ENCODE data around the gene ADGRD1.

Gene ADGRD1

DNA sequence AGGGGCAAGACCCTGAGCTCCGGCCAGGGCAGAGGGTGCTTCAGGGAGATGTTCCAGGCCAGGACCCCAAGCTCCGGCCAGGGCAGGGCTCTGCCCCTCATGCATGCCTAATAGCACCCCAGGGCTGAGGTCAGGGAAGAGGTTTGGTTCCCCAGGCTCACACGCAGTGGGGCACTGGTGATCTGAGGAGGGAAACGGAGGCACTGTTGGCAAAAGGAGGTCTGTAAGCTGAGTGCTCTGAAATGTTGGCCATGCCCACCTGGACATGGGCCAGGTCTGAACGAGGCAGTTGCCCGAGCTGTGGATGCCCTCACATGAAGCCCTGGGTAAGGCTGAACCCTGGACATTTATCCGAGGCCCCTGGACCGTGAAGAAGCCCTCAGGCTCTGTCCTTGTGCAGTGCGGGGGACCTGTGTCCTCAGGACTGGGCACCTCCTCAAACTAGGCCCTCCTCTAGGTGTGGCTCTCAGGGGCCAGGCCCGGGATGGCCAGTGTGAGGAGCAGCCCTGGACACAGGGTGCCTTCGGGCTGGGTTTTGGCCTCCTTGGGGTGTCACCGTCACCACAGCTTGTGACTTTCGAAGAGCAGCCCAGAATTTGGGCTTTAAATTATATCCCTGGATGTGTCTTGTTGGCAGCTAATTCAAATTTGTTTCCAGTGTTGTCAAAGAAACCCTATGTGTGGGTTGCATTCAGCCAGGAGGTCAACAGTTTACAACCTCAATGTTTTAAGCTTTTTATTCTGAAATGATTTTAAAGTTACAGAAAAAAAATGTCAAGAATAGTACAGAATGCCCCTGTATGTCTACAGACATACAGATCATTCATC, 66.8 kb downstream of the ADGRD1 start:
- no peaks in the 10 kb centered on the region for H4K20me1 ChIP-seq (ENCODE audit: control insufficient read depth, insufficient read depth, low read depth, low read length)
- H3K9me2 ChIP-seq (replicated peaks; ENCODE audit: control insufficient read depth, low read length), result no peaks in the 10 kb centered on the region
- no peaks in the 10 kb centered on the region for H3F3A ChIP-seq (ENCODE audit: control insufficient read depth, insufficient read depth)
- H3K27me3 ChIP-seq (ENCODE audit: control insufficient read depth, low read length), result no peaks in the 10 kb centered on the region
- no peaks in the 10 kb centered on the region for H3K36me3 ChIP-seq (ENCODE audit: control insufficient read depth, low read length)
- no peak overlapping the region for H3K4me2 ChIP-seq (ENCODE audit: low read length)
- no peak overlapping the region for H3K27ac ChIP-seq (ENCODE audit: low read depth, low read length)
- TF ChIP-seq CTCF (IDR thresholded peaks at IDR 0.05; ENCODE audit: low read depth, low read length, poor library complexity, severe bottlenecking) (no peak), EZH2phosphoT487 (IDR thresholded peaks at IDR 0.05; ENCODE audit: borderline replicate concordance, low read length) (no peak)
- no peaks in the 10 kb centered on the region for H3K9me3 ChIP-seq (ENCODE audit: control insufficient read depth, insufficient read depth, low read length)
- no peaks in the 10 kb centered on the region for H3K4me1 ChIP-seq (ENCODE audit: control insufficient read depth, low read length)
- no peak overlapping the region for H3K4me3 ChIP-seq (ENCODE audit: low read length)
- no peaks in the 10 kb centered on the region for H3K79me2 ChIP-seq (ENCODE audit: control insufficient read depth, low read length)

GRCh38 chr12:131021154-131021541, 67.4 kb downstream of the ADGRD1 start:
- no peaks in the 10 kb centered on the region for H3K4me1 ChIP-seq (ENCODE audit: control insufficient read depth, low read length)
- TF ChIP-seq CTCF (IDR thresholded peaks at IDR 0.05; ENCODE audit: low read depth, low read length, poor library complexity, severe bottlenecking) (no peak), EZH2phosphoT487 (IDR thresholded peaks at IDR 0.05; ENCODE audit: borderline replicate concordance, low read length) (no peak)
- no peaks in the 10 kb centered on the region for H3F3A ChIP-seq (ENCODE audit: control insufficient read depth, insufficient read depth)
- no peaks in the 10 kb centered on the region for H4K20me1 ChIP-seq (ENCODE audit: control insufficient read depth, insufficient read depth, low read depth, low read length)
- no peak overlapping the region for H3K4me3 ChIP-seq (ENCODE audit: low read length)
- H3K9me3 ChIP-seq (ENCODE audit: control insufficient read depth, insufficient read depth, low read length), result no peaks in the 10 kb centered on the region
- H3K9me2 ChIP-seq (replicated peaks; ENCODE audit: control insufficient read depth, low read length), result no peaks in the 10 kb centered on the region
- no peaks in the 10 kb centered on the region for H3K79me2 ChIP-seq (ENCODE audit: control insufficient read depth, low read length)
- no peak overlapping the region for H3K4me2 ChIP-seq (ENCODE audit: low read length)
- no peak overlapping the region for H3K27ac ChIP-seq (ENCODE audit: low read depth, low read length)
- no peaks in the 10 kb centered on the region for H3K27me3 ChIP-seq (ENCODE audit: control insufficient read depth, low read length)
- H3K36me3 ChIP-seq (ENCODE audit: control insufficient read depth, low read length), result no peaks in the 10 kb centered on the region

DNA sequence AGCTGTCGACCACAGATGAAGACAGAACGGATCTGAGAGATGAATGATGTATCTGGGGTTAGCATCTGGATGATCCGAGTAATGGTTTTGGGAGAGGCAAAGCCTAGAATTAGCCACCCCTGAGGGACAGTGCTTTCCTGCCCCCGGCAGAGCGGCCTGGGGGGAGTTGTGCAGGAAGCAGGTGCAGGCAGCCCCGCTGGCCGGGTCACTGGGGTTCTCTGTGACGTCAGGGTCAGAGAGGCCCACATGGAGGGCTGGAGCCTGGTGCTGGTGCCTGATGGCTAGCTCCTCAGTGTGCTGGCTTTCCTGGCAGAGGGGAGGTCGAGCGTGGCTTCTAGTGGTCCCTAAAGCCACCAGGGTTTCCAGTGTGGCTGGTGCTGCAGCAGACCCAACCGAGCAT, 70.3 kb downstream of the ADGRD1 start:
- no peak for TF ChIP-seq CTCF (IDR thresholded peaks at IDR 0.05; ENCODE audit: low read depth, low read length, poor library complexity, severe bottlenecking)
- TF ChIP-seq EZH2phosphoT487 (IDR thresholded peaks at IDR 0.05; ENCODE audit: borderline replicate concordance, low read length), result no peak
- H3K4me1 ChIP-seq (ENCODE audit: control insufficient read depth, low read length), result no peaks in the 10 kb centered on the region
- H3K79me2 ChIP-seq (ENCODE audit: control insufficient read depth, low read length), result no peaks in the 10 kb centered on the region
- no peaks in the 10 kb centered on the region for H3K9me2 ChIP-seq (replicated peaks; ENCODE audit: control insufficient read depth, low read length)
- no peaks in the 10 kb centered on the region for H3K27me3 ChIP-seq (ENCODE audit: control insufficient read depth, low read length)
- no peak overlapping the region for H3K4me3 ChIP-seq (ENCODE audit: low read length)
- no peaks in the 10 kb centered on the region for H3K9me3 ChIP-seq (ENCODE audit: control insufficient read depth, insufficient read depth, low read length)
- no peaks in the 10 kb centered on the region for H3F3A ChIP-seq (ENCODE audit: control insufficient read depth, insufficient read depth)
- no peaks in the 10 kb centered on the region for H4K20me1 ChIP-seq (ENCODE audit: control insufficient read depth, insufficient read depth, low read depth, low read length)
- no peak overlapping the region for H3K27ac ChIP-seq (ENCODE audit: low read depth, low read length)
- no peak overlapping the region for H3K4me2 ChIP-seq (ENCODE audit: low read length)
- H3K36me3 ChIP-seq (ENCODE audit: control insufficient read depth, low read length), result no peaks in the 10 kb centered on the region
